Measurements from ENCODE around the gene SURF1. TPM values are rescaled to one million over a fixed set of nuclear protein-coding genes. Genes with fewer than 3 reads are reported as not detected.

SURF1 gene
- 40.8 and 46.9 TPM in 2 replicates for total RNA-seq (ENCODE audit: low replicate concordance)
- long read RNA-seq, partial matches to known transcripts = 0 of 2 reads
- long read RNA-seq, other reads (novel, unspliced or antisense) = 2 of 2 reads

- peak; percentile 86 for DNase-seq (ENCODE audit: extremely low spot score, unreplicated experiment)
- Mint-ChIP-seq H3K4me1 (ENCODE audit: unreplicated experiment) (peaks cover 10% of the 10 kb centered on the region), H3K27me3 (no peaks in the 10 kb centered on the region), H3K9me3 (no peaks in the 10 kb centered on the region), H3K27ac (peak within 1 kb of the TSS; percentile 89), H3K36me3 (peaks cover 7% of the 10 kb centered on the region), H3K4me3 (peak within 1 kb of the TSS; percentile 93)
- TF ChIP-seq CTCF (conservative IDR thresholded peaks at IDR 0.05) = peak; percentile 24
Measured at GRCh38 chr9:133356391-133357091, at the start of gene SURF1, which contains the start of gene SURF2. TSS of gene SURF1 (minus strand) at chr9:133356487. CDS start at chr9:133356453, 34 bp downstream. TSS of gene SURF2 (plus strand) at chr9:133356550. CDS start at chr9:133356593, 43 bp downstream.

- Mint-ChIP-seq H3K27me3 (no peaks in the 10 kb centered on the region), H3K4me3 (no peak overlapping the region), H3K9me3 (no peaks in the 10 kb centered on the region), H3K4me1 (ENCODE audit: unreplicated experiment) (peaks cover 5% of the 10 kb centered on the region), H3K36me3 (peaks cover 5% of the 10 kb centered on the region), H3K27ac (no peak overlapping the region)
- no peak for DNase-seq (ENCODE audit: extremely low spot score, unreplicated experiment)
- TF ChIP-seq CTCF (conservative IDR thresholded peaks at IDR 0.05) = no peak
Measured at GRCh38 chr9:133405508-133406438, 49.5 kb upstream of the SURF1 start.

- Mint-ChIP-seq H3K27ac (peak overlapping the region; percentile 32), H3K4me1 (ENCODE audit: unreplicated experiment) (peaks cover 5% of the 10 kb centered on the region), H3K4me3 (no peak overlapping the region), H3K27me3 (no peaks in the 10 kb centered on the region), H3K36me3 (peaks cover 5% of the 10 kb centered on the region), H3K9me3 (no peaks in the 10 kb centered on the region)
- no peak for DNase-seq (ENCODE audit: extremely low spot score, unreplicated experiment)
- no peak for TF ChIP-seq CTCF (conservative IDR thresholded peaks at IDR 0.05)
Measured at GRCh38 chr9:133404454-133405002, 48.2 kb upstream of the SURF1 start.

- Mint-ChIP-seq H3K9me3 (no peaks in the 10 kb centered on the region), H3K27ac (peak overlapping the region; percentile 32), H3K27me3 (no peaks in the 10 kb centered on the region), H3K36me3 (peaks cover 5% of the 10 kb centered on the region), H3K4me1 (ENCODE audit: unreplicated experiment) (peaks cover 5% of the 10 kb centered on the region), H3K4me3 (no peak overlapping the region)
- DNase-seq (ENCODE audit: extremely low spot score, unreplicated experiment) = no peak
- peak; percentile 61 for TF ChIP-seq CTCF (conservative IDR thresholded peaks at IDR 0.05)
Measured at GRCh38 chr9:133403766-133404453, 47.6 kb upstream of the SURF1 start.

GRCh38 chr9:133402689-133403088, 46.4 kb upstream of the SURF1 start:
- DNase-seq (ENCODE audit: extremely low spot score, unreplicated experiment) = no peak
- Mint-ChIP-seq H3K4me3 (no peak overlapping the region), H3K4me1 (ENCODE audit: unreplicated experiment) (peaks cover 5% of the 10 kb centered on the region), H3K27me3 (no peaks in the 10 kb centered on the region), H3K27ac (no peak overlapping the region), H3K9me3 (no peaks in the 10 kb centered on the region), H3K36me3 (peaks cover 5% of the 10 kb centered on the region)
- TF ChIP-seq CTCF (conservative IDR thresholded peaks at IDR 0.05) = no peak
